SH-SY5Y (cell line): ENCODE data around the gene KCNH2.

Source experiments
- GATA2 ChIP-seq: IDR thresholded peaks from 2 replicates; pipeline ENCODE4 v1.6.1; 2011; ENCODE audit warnings: mild to moderate bottlenecking, low read depth, low read length
- GATA3 ChIP-seq: IDR thresholded peaks from 2 replicates; pipeline ENCODE4 v1.6.1; 2011; ENCODE audit warnings: low read depth, mild to moderate bottlenecking, low read length, moderate library complexity

GRCh38 chr7:150941351-150942000 is 36.6 kb downstream of the KCNH2 start:
- TF ChIP-seq GATA2 (no peak), GATA3 (no peak)
